Measurements from ENCODE around the gene ZIC5. TPM values are rescaled to one million over a fixed set of nuclear protein-coding genes. Genes with fewer than 3 reads are reported as not detected.

ZIC5 gene
- total and polyA plus RNA-seq, 2 of the 13 experiments (the other 11 are each of a cell fraction or from before 2014, with no cell fraction given): 0.02 to 0.07 TPM

DNA sequence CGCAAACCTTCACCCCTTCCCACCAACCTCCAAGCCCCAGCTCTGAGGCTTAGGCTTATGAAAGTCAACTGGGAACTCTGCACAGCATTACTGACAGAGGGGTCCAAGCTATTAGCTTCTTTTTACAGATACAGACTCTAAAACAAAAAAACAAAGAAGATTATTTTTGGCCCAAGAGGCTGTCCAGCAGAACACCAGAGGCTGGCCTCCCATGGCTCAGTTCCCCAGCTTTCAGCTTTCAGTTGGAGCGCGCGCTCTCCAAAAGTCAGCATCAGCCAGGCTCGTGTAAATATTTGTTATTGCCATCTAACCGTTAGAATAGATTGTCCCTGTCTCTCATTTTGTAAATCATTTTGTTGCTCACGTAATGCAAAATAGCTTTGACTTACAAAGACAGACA lies 58.4 kb downstream of the ZIC5 start:
- TF ChIP-seq ZNF720 (CRISPR knock-in tag; IDR thresholded peaks at IDR 0.05): no peak
- no peaks in the 10 kb centered on the region for H3K36me3 ChIP-seq (replicated peaks in 1 of 2; ENCODE audit: control insufficient read depth in 1 of 2, insufficient read depth in 2 of 2, low read length in 2 of 2)
- in situ Hi-C loops (cut with HindIII; ENCODE audit: extremely low pct_ligation_motif_present, low pct_unique_long_range_greater_than_20kb) (loop anchor here (10.0 kb wide), 1 partner anchor 602 kb away; no protein-coding TSS in a partner anchor), intact Hi-C loops (cut with micrococcal nuclease; ENCODE audit: unreplicated experiment) (no loop called here)
- H3K4me3 ChIP-seq (replicated peaks in 1 of 3; ENCODE audit: insufficient read depth in 1 of 3, low read depth in 2 of 3, low read length in 3 of 3): no peak overlapping the region
- H3K79me2 ChIP-seq (ENCODE audit: insufficient read depth, low read length): no peaks in the 10 kb centered on the region
- no peak overlapping the region for H3K27ac ChIP-seq (ENCODE audit: extremely low read length, insufficient read depth, low read length)
- BruUV-seq (replicated peaks): no TSS peak
- H3K9ac ChIP-seq (ENCODE audit: insufficient read depth, low read depth, low read length): no peak overlapping the region
- peaks cover 0 to 18% of the 10 kb centered on the region in 2 experiments; a peak in 4 of 5 replicates for H3K27me3 ChIP-seq (ENCODE audit: control insufficient read depth in 1 of 2, insufficient read depth in 2 of 2, low read length in 2 of 2)
- ATAC-seq (no peak), FAIRE-seq (no peak), DNase-seq (ENCODE audit: low spot score) (no peak)
- no peak overlapping the region for H2AFZ ChIP-seq (ENCODE audit: low read length)
- WGBS (ENCODE audit: low lambda C conversion rate): 27% methylated on average over 7 of the region's 7 CpGs
- no peak overlapping the region; the same call in 1 of the 2 replicates for H3K4me2 ChIP-seq (ENCODE audit: low read depth, low read length)
- POLR2A ChIA-PET: no interaction called here
- H3K4me1 ChIP-seq (ENCODE audit: insufficient read depth, low read length): peaks cover 45% of the 10 kb centered on the region
- H4K20me1 ChIP-seq (ENCODE audit: insufficient read depth, low read length): no peaks in the 10 kb centered on the region
- no peaks in the 10 kb centered on the region for H3K9me3 ChIP-seq (ENCODE audit: low read length)
- CTCF ChIA-PET (ENCODE audit: low intra/inter-chr PET ratio, low total read pairs): no interaction called here

Other genes starting within 250 kb of the ZIC5 start
- gene ZIC2, start 10.0 kb upstream of the ZIC5 start, total RNA-seq (2016; rRNA removed; fragmentation: Illumina TruSeq; extraction: Trizol): not detected in 2 replicates
- gene ZIC2, start 10.0 kb upstream of the ZIC5 start, polyA plus RNA-seq (2011; rRNA removed): 0.12 and 0.13 TPM in 2 replicates
- gene PCCA, start 117.3 kb upstream of the ZIC5 start, total RNA-seq (2016; rRNA removed; fragmentation: Illumina TruSeq; extraction: Trizol): 32.2 and 34.6 TPM in 2 replicates
- 13.1 and 15.0 TPM in 2 replicates for gene PCCA, start 117.3 kb upstream of the ZIC5 start, polyA plus RNA-seq (2011; rRNA removed)